Glomerular endothelial cell (primary cell): Measurements from ENCODE around the gene TTLL1. TPM values are rescaled to one million over a fixed set of nuclear protein-coding genes. Genes with fewer than 3 reads are reported as not detected.
"Not testable (repeated sequence)": the region's sequence is repeated elsewhere in the genome, so short reads cannot be mapped to it uniquely, and the experiment has no call there.

Experiments
- DNase-seq: peaks from one replicate; pipeline ENCODE4 v3.0.0-alpha.2; 2011; ENCODE audit warnings: low read depth, low spot score; ENCODE audit errors: extremely low read depth
- total RNA-seq: library from RNA; depleted of rRNA; stranded (reverse); fragments of >200 nt; gene quantifications from 2 replicates; pipeline ENCODE4 v1.2.3, GENCODE V29; 2015

Gene TTLL1
- total RNA-seq, 1 donor from 2014 or later, result 11.7 TPM

- no peak for DNase-seq
Measured at GRCh38 chr22:43078522-43078921, 10.7 kb downstream of the TTLL1 start.

GRCh38 chr22:43077121-43077877 lies 11.9 kb downstream of the TTLL1 start:
- DNase-seq, result no peak

GRCh38 chr22:43066844-43067385 lies 22.3 kb downstream of the TTLL1 start:
- DNase-seq, result no peak

GRCh38 chr22:43066134-43066533 lies 23.1 kb downstream of the TTLL1 start:
- DNase-seq, result no peak

- DNase-seq, result no peak
Measured at GRCh38 chr22:43060183-43060582, 29.0 kb downstream of the TTLL1 start.

- no peak for DNase-seq
Measured at GRCh38 chr22:43057641-43058040, 31.6 kb downstream of the TTLL1 start.

- no peak for DNase-seq
Measured at GRCh38 chr22:43053176-43053575, 36.0 kb downstream of the TTLL1 start.

- DNase-seq, result no peak
Measured at GRCh38 chr22:43050995-43051394, 38.2 kb downstream of the TTLL1 start.

- DNase-seq, result no peak
Measured at GRCh38 chr22:43047605-43048004, 41.6 kb downstream of the TTLL1 start.

- no peak for DNase-seq
Measured at GRCh38 chr22:43044290-43044712, 44.9 kb downstream of the TTLL1 start.

- DNase-seq, result no peak
Measured at GRCh38 chr22:43042101-43042780, 47.0 kb downstream of the TTLL1 start.

GRCh38 chr22:43039800-43040199 lies 49.4 kb downstream of the TTLL1 start:
- no peak for DNase-seq

GRCh38 chr22:43038325-43038724 lies 50.9 kb downstream of the TTLL1 start:
- no peak for DNase-seq

GRCh38 chr22:43036282-43036829 lies 52.8 kb downstream of the TTLL1 start:
- peak; percentile 52 for DNase-seq

- DNase-seq, result no peak
Measured at GRCh38 chr22:43035250-43035649, 53.9 kb downstream of the TTLL1 start.

GRCh38 chr22:43031617-43032016 lies 57.6 kb downstream of the TTLL1 start:
- no peak for DNase-seq

- DNase-seq, result no peak
Measured at GRCh38 chr22:43018615-43019014, 70.6 kb downstream of the TTLL1 start.

- DNase-seq, result no peak
Measured at GRCh38 chr22:43017525-43018460, 71.4 kb downstream of the TTLL1 start.

GRCh38 chr22:43016150-43016549 lies 73.0 kb downstream of the TTLL1 start:
- DNase-seq, result not testable (repeated sequence)

- DNase-seq, result no peak
Measured at GRCh38 chr22:43015677-43016042, 73.5 kb downstream of the TTLL1 start.
